ENCODE measurements around the gene COL5A1.

COL5A1 gene

DNA sequence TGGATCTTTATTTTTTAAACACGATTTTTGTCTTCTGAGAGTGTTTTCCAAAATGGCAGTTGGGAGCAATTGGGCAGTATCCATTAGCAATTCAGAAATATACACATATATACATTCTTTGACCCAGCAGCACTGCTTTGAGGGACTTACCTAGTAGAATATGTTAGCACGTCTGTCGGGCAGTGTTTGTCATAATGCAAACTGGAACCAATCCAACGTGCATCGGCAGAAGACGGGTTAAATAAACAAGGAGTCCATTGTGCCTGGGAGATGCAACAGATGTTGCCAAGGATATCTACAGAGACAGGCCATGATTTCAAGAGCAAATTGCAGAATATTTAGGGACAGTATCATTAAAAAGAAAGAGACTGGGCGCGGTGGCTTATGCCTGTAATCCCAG is 107.0 kb downstream of the COL5A1 start:
- DNase-seq = no peak

DNA sequence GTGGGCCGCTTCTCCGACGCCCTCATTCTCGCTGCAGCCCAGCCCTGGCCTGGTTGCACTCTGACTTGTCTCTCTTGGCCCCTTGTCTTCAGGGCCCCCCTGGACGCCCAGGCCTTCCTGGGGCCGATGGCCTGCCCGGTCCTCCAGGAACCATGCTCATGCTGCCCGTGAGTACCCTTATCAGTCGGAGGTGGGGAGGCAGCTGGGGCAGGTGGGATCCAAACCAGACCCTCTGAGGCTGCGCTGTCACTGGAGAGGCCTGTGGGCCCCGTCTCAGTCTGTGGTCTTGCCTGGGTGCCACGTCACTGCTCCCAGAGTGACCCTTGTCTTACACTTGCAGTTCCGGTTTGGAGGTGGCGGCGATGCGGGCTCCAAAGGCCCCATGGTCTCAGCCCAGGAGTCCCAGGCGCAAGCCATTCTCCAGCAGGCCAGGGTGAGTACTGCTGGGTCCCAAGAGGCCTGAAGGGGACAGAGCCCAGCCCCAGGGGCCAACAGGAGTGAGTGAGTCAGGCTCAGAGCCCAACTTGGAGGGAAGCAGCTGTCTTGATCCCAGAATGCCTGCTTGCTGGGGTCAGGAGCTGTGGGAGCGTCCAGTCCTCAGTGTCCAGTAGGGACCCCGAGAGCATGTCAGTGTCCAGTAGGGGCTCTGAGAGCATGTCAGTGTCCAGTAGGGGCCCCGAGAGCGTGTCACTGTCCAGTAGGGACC is 109.0 kb downstream of the COL5A1 start:
- DNase-seq = no peak

DNA sequence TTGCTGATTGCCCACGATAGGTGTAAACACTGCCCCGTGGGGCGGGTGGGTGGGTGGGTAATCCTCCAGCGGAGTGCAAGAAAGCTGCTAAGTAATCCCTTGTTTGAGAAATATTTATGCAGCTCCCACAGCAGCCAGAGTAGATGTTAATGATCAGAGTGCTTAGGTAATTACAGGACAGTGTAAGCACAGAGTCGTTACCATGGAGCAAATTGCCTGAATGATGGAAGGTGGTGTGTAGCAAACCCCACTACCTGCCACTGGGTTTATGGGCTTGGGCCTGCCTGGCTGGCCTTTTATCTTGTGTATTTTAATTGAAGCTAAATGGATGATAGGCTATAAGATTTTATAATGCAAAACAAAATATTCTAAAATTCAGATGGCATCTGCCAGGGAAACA is 110.0 kb downstream of the COL5A1 start:
- DNase-seq = no peak

DNA sequence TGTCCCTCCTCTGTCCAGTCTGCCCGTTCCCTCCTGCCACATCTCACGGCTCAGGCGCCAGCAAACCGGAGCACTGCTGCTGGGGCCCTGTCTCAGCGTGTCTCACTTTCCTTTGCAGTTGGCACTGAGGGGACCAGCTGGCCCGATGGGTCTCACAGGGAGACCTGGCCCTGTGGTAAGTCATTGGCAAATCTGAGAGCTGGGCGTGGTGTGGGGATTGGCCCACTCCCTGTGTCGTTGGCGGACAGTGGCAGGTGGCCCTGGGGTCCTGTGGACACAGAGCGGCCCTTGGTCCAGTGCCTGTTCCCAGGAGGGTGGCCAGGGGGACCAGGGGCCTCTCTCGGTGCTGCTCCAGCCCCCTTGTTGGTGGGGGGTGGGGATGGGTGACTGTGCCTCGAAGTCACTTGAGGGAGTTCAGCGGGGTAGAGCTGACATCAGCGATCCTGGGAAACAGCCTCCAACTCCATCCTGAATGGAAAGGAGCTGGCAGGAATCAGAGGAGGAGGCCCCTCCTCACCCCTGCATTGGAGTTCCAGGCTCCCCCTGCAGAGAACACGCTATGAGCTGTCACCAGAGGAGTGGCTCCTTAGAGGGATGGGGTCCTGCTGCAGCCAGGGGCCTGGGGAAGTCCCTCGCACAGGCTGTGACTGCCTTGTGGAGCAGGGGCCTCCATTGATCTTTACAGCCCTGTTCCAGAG is 111.0 kb downstream of the COL5A1 start:
- no peak for DNase-seq

DNA sequence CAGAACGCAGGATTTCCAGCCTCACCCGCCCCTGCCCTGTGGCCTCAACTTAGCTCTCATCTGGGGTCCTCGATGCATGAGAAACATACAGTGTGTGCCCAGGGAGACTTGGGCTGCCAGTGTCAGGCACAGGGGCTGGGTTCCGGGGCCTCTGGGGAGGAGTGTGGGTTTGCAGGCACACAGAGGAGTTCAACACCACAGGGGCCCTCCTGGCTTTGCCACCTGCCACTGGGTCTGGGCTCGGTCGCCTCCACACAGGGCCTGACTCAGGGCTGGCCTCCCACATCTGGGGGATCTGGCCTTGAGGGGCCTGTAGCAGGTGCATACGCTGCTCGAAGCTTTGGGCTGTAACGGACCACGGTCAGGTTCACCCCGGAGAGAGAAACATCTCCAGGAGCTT is 111.6 kb downstream of the COL5A1 start:
- DNase-seq = no peak

DNA sequence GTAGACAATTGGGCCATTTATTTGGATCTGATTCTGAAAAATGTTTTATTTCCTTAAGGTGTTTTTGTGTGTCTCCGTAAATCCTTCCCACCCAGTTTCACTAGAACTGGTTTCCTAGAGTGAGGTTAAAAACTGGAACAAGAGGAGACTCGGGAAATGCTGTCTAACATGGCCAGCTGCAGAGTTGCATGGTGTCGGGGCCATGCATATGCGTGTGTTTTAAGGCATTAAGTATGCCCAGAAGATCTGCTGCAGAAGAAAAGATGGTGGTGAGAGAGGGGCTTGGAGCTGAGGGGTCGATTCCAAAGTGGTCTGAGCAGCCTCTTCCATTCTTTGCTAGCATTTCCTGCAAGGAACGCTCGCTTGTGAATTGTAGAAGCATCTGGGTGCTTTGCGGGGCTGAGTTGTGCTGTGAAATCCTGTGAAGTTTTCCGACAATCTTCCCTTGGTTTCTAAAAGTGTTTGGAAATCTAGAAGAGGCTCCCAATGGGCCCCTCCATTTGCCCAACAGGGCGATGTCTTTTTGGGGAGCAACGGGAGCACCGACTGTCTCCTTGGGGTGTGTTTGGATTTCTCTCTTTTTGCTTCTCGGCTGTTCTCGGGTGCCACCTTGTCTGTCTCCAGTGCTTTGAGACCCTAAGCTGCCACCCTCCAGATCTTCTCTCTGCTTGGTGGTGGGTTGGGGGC is 113.8 kb downstream of the COL5A1 start:
- no peak for DNase-seq

DNA sequence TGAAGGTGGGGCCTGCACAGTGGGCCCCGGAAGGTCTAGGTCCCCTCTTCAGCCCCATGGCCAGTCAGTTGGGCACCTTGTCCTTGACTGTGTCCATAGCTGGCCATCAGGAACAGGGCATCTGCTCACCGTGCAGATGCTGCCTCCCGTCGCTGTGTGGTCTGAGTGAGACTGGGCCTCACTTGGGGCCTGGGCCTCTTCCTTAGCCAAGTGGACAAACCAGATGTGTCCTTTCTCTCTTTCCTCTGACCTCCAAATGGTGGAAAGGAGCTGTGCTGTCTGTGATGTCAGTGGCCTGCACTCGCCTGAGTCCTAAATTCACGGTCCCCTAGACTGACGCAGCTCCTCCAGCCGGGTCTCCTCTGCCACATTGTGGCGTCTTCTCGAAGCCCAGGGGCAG is 114.5 kb downstream of the COL5A1 start:
- DNase-seq = no peak

DNA sequence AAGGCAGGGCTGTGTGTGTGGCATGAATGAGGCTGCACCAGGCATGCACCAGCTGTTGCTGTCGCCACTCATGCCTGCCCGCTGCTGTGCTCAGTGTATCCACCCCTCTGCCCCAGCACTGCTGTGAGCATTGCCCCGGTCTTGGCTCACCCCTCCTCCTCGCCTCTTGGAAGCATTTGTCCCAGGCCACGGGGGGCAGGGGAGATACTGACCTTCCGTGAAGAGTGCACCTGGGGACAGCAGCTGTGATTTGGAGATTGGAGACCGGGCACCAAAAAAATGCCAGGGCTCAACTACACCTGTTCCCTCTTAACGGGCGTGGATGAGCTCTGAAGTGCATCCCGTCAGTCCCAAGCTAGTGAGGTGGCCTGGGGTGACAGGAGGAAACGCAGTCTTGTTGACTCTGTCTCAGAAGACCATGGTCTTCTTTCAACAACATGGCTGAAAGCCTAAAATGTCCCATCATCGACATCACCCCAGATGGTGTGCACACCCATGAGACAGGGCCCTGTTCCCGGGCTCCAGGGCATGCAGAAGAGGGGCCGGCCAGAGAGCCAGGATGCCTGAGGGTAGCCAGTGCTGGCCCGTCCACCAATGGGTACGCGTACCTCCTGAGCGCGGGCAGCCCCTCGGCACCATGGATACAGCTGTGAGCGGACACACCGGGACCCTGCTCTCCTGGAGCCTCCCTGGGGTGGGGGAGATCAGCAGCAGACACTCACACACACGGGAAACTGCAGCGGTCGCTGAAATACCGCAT is 115.8 kb downstream of the COL5A1 start:
- no peak for DNase-seq

DNA sequence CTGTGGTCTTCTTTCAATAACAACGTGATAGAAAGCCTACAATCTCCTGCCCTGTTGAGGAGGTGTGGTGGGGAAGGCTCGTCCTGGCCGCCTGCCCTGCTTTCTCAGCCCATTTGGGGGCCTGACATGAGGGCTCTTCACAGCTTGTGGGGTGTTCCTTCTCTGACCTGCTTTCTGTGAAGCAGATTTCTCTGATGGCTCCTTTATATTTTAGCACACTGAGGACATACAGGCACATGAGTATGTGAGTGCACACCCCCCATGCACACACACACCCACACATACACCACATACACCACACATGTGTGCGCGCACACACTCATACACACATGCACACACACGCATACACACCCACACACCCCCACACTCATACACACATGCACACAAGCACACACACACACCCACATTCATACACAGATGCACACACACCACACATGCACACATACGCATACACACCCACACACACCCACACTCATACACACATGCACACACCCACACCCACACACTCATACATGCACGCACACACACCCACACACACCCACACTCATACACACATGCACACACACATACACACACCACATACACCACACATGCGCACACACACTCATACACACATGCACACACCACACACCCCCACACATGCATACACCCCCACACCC is 117.5 kb downstream of the COL5A1 start:
- no peak for DNase-seq

DNA sequence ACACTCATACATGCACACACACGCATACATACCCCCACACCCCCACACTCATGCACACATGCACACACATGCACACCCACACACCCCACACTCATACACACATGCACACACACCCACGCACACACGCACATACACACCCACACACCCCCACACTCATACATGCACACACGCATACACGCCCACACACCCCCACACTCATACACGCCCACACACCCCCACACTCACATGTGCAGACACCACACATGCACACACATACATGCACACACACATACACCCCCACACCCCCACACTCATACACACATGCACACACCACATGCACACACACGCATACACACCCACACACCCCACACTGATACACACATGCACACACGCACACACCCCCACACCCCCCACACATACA is 118.3 kb downstream of the COL5A1 start:
- no peak for DNase-seq

DNA sequence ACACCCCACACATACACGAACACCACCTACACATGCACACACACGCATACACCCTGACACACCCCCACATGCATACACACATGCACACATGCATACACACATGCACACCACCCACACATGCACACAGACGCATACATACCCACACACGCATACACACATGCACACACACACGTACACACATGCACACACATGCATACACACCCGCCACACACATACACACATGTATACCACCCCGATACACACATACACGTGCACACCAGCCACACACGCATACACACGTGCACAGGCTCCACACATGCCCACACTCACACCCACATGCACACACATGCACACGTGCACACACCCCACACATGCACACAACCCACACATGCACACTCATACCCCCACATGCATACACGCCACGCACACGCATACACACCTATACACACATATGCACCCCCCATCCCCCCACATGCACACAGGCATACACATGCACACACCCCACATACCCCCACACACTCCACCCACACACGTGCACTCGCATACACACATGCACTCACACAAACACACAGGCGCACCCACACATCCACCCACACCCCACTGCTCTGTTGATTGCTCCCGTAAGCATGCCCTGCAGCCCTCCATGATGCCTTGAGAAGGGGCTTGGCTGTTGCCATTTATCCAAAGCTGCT is 119.3 kb downstream of the COL5A1 start:
- DNase-seq = no peak

DNA sequence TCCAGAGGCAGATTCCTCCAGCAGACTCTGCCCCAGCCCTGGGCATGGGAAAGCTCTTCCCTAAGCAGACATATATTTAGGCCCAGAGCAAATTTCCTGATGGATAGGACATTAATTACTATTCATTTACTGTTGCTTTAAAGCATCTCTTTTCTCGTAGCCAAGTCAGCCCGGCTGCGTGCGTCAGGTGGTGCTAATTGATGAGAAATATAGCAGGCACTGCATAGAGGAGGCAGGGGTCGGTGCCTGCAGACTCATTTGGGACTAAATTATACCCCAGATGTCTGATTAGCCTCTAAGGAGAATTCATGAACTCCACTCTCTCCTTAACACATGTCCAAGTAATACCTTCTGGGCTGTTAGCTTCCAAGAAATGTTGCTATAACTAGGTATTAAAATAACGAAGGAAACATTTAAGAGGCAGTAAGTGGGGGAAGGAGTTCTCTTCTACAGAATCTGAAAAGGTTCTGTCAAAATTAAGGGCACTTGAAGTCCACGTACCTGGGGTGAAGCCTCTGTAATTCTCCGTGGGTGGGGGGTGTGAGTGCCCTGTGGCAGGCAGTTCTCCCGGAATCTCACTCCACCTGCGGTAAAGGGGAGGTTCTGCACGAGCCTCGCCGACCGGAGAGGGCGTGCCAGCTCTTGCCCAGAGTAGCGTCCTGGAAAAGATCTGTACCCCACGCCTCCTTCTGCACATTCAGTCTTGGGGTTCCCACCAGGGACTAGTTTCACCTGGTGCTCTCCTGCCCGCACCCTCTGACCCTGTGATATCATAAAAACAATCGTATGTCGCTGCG is 123.1 kb downstream of the COL5A1 start:
- no peak for DNase-seq

DNA sequence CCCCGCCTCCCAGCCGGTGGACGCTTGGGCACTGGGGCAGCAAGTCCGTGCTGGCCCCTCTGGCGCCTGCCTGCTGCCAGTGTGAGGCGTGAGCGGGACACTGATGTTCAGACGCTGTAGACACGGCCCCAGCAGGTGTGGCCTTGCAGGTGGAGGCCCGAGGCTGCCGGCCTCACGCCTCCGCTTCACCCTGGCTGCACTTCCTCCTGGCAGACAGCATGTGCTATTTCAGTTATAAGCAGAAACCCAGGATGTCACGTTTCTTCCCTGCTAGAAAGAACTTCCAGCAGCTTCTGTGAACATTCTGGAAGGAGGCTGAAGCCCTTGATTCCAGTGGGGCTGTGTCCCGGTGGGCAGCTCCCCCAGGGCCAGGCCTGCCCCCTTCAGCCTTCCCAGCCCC is 124.2 kb downstream of the COL5A1 start:
- DNase-seq = no peak

DNA sequence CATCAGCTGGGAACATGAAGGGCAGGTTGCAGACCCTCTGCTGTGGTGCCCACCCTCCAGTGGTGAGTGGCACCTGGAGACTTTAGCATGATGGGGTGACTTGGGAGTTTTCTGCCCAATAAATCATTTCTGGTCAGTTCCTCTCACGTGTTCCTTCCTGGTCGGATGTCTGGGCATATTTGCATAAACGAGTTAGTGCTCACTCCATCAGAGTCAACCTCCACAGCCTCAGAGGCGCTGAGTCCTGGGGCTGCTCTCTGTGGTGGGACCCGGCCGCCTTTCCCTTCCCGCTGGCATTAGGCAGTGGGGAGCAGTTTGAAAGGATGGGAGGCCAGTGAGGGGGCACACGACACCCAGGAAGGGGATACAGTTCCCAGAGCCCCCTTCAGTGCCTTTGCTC is 125.0 kb downstream of the COL5A1 start:
- DNase-seq = no peak

DNA sequence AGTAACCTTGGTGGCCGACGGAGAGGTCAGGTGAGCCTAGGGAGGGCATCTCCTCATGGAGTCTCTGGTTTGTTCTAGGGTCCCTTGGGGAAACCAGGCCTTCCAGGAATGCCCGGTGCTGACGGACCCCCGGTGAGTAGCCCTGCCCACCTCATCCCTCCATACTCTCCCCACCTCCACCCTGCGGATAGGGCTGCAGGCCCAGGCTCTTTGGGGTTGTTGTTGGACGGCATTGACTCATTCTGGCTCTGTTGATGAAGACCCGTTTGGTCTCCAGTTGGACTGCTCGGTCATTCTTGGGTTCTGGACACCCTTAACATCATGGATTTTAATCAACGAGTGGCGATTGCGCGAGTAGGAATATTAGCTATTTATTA is 126.7 kb downstream of the COL5A1 start:
- DNase-seq = no peak

DNA sequence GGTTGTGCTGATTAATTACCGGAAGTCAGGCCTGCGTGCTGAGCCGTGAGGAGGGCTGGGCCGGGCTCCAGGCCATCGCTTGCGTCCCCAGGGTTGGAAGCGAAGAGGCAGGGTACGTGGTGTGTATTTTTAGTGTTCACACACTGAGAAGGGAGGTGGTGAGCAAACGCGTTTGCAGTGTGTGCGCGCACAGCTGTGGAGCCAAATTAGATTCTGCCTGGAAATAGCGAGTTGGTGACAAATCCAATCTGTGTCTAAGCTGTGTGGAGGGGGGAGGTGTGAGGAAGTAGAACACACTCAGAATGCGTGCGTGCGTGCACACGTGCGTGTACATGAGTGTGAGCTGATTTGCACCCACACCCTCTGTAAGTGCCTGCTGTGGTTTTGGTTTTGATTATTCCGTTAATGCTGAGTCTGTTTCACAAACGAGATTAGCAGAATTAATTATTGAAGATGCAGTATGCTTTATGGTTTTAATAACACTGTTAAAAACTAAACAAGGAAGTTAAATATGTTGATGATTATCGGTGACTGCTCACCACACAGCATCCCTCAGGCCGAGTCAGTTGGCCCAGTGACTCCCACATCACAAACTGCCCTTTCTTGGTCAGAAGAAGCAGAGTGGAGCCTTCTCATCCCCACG is 127.2 kb downstream of the COL5A1 start:
- DNase-seq = no peak

DNA sequence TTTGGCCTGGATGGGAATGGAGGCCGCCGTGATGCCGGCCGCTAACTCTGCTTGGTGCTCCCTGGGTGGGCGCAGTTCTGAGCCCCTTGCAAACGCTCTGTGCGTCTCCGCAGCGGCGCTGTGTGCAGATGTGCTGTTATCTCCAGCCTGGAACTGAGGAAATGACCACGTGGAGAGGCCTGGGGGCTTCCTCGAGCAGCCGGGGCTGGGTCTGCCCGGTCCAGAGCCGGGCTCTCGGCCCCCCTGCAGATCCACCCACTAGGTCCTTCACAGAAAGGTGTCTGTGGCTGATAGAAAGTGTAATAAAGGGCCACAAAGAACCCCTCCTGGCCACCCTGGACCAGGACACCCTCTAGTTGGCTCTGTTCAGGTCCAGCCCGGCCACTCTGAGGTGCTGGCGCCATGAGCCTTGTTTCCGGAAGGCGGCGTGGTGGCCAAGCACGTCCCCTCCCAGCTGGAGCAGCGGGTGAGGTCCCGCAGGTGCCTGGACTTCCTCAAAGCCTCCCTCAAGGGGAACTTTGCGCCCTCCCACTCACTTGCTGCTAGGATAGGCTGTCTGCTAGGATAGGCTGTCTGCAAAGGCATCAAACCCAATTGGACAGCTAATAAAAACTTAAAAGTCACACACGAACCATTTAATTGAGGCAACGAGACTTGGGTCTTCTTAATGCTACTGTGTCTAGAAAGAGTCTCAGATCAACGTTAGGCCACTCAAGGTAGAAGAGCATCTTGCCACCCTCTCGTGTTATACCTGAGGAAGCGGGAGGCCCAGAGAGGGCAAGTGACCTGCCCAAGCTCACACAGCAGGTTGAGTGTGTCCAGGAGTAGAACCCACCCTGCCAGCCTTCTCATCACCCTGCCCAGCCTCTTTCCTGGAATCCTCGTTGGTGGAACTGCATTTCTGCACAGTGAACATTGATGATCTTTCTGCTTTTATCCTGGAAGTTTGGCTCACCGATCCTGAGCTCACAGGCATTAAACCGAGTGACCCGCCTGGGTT is 129.7 kb downstream of the COL5A1 start:
- DNase-seq = peak; percentile 5 to 40

DNA sequence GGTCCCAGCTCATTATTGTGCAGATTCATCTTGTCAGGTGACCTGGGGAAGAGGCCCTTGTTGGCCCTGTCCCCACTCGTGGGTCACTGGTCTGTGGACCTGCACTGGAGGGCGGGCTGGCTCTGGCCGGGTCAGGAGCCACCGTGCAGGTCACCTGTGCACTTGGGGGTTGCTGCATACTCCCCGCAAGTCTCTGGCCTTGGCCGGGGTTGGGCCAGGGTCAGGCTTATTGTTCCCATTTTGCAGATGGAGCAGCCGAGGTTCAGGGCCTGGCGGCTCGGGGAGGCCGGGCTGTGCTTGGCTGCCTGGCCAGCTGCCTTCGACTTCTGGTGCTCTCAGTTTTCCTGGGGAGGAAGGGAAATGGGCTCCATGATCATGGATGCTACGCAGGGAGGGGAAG is 130.7 kb downstream of the COL5A1 start:
- DNase-seq = no peak

DNA sequence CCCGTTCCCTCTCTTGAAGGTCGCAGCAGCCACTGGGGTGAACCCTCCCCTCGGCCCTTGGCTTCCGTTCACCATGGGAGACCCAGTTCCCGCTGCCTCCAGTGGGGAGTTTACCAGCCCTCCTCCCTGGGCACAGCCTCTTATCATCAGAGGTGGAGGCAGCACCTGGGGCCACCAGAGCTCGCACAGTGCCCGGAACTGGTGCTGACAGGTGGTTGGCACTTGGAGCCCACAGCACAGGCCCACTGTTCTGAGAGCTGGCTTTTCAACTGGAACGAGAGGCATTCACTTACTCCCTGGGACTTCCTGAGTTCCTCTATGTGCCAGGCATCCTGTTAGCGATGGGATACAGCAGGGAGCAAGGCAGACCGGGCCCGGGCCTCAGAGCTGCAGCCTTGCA is 132.2 kb downstream of the COL5A1 start:
- no peak for DNase-seq

DNA sequence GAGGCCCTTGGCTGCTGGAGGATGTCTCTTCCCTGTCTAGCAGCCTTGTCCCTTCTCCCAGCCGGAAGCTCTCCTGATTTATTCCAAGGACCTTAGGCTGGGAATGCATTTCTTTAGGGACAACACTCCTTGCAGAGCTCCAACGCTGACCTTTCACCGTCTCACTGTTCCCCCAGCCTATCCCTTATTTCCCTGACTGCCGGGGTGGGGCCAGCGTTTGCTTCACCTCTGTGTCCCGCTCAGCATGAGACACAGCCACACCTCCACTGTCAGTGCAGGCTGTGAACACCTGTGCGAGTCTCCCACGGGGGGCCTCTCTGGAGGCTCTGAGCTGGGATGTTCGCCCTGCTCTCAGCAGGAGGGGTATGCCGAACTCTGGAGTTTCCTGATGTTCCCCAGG is 132.8 kb downstream of the COL5A1 start:
- no peak for DNase-seq
